ENCODE data around the gene EML6.

- TF ChIP-seq, protein P1, sequence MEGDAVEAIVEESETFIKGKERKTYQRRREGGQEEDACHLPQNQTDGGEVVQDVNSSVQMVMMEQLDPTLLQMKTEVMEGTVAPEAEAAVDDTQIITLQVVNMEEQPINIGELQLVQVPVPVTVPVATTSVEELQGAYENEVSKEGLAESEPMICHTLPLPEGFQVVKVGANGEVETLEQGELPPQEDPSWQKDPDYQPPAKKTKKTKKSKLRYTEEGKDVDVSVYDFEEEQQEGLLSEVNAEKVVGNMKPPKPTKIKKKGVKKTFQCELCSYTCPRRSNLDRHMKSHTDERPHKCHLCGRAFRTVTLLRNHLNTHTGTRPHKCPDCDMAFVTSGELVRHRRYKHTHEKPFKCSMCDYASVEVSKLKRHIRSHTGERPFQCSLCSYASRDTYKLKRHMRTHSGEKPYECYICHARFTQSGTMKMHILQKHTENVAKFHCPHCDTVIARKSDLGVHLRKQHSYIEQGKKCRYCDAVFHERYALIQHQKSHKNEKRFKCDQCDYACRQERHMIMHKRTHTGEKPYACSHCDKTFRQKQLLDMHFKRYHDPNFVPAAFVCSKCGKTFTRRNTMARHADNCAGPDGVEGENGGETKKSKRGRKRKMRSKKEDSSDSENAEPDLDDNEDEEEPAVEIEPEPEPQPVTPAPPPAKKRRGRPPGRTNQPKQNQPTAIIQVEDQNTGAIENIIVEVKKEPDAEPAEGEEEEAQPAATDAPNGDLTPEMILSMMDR (IDR thresholded peaks at IDR 0.05 in 4 of 5, conservative IDR thresholded peaks at IDR 0.05 in 1 of 5): no peak
- TF ChIP-seq POLR2A (IDR thresholded peaks at IDR 0.05): no peak
These were observed 289.4 kb downstream of the EML6 start for GRCh38 chr2:55012672-55013484.

Measured in gastrocnemius medialis (tissue), 4 donors.